GM21360 (cell line): ENCODE results near the gene GABRQ.
"Not testable (repeated sequence)": the region's sequence is repeated elsewhere in the genome, so short reads cannot be mapped to it uniquely, and the experiment has no call there.

Experiments
- ATAC-seq: cut with Tn5 transposase; IDR thresholded peaks from one replicate; pipeline ENCODE4 v1.9.1; 2021; ENCODE audit warnings: mild to moderate bottlenecking, moderate library complexity; ENCODE audit not compliant: unreplicated experiment

Gene GABRQ

GRCh38 chrX:152656890-152657289 is 19.2 kb downstream of the GABRQ start:
- no peak for ATAC-seq

GRCh38 chrX:152658302-152658701 is 20.6 kb downstream of the GABRQ start:
- no peak for ATAC-seq

GRCh38 chrX:152663086-152663485 is 25.4 kb downstream of the GABRQ start:
- no peak for ATAC-seq

- no peak for ATAC-seq
Observed at GRCh38 chrX:152674135-152674534, 36.4 kb downstream of the GABRQ start.

DNA sequence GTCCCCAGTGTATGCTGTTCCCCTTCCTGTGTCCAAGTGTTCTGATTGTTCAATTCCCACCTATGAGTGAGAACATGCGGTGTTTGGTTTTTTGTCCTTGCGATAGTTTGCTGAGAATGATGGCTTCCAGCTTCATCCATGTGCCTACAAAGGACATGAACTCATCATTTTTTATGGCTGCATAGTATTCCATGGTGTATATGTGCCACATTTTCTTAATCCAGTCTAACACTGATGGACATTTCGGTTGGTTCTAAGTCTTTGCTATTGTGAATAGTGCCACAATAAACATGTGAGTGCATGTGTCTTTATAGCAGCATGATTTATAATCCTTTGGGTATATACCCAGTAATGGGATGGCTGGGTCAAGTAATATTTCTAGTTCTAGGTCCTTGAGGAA is 37.0 kb downstream of the GABRQ start:
- not testable (repeated sequence) for ATAC-seq

GRCh38 chrX:152681012-152681411 is 43.3 kb downstream of the GABRQ start:
- peak; percentile 89 for ATAC-seq

DNA sequence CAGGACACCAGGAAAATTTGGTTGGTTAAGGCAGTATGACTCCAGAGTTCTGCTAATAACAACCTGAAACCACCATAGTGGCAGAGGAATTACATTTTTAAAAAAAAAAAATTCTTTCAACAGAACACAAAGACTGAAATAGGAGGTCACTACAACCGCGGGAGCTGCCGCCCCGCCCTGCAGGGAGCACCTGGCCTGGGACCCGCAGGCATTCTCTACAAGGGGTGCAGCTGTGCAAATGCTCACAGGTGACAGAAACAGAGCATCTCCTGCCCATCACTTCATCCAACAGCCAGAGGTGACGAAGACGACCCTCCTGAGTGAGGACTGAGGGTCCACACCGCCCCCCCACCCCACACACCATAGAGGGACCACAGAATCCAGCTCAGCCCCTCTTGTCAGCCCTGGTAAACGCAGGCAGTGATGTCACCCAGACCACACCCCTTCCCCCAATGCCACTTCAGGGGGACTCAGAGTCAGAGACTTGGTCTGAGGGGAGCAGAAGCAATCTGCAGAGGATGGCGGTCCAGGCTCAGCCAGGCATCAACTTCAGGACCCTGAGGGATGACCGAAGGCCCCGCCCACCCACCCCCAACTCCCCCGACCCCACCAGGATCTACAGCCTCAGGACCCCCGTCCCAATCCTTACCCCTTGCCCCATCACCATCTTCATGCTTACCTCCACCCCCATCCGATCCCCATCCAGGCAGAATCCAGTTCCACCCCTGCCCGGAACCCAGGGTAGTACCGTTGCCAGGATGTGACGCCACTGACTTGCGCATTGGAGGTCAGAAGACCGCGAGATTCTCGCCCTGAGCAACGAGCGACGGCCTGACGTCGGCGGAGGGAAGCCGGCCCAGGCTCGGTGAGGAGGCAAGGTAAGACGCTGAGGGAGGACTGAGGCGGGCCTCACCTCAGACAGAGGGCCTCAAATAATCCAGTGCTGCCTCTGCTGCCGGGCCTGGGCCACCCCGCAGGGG is 60.5 kb downstream of the GABRQ start, which contains the start of gene MAGEA3:
Gene MAGEA3 (plus strand): TSS at position 843 of the 980 bp plus-strand sequence. CDS start 2,039 bp downstream, outside the sequence.
- not testable (repeated sequence) for ATAC-seq

GRCh38 chrX:152700390-152700789 is 62.7 kb downstream of the GABRQ start:
- ATAC-seq = not testable (repeated sequence)

DNA sequence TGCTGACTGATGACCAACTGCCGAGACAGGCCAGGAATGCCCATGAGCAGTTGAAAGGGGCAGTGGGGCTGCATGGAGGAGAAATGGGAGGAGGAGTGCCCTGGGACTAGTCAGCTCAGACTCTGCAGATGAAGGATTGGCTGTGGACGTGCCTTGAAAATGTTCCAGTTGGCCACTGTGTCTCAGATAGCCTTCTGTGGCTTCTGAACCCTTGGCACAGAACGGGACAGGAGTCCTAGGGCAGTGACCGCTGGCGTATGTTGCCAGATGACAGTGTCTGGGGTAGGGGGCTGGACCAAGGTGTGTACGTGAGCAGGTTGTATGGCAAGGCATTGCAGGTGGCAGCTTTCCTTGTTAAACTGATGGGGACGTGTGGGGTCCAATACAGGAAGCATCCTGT is 68.8 kb downstream of the GABRQ start:
- not testable (repeated sequence) for ATAC-seq
